ENCODE data around the gene RNPC3. TPM values are rescaled to one million over a fixed set of nuclear protein-coding genes. Genes with fewer than 3 reads are reported as not detected.

Gene RNPC3
- total RNA-seq, 1 experiment from 2014 or later = 8.1 TPM

Other genes with a start within 250 kb of the RNPC3 start
- gene AMY2B, start 45.9 kb downstream of the RNPC3 start, total RNA-seq (2022) = 0.16 and 0.25 TPM in 2 replicates
- gene AMY2A, start 91.7 kb downstream of the RNPC3 start, total RNA-seq (2022) = not detected in 2 replicates
- gene AMY1A, start 130.1 kb downstream of the RNPC3 start, total RNA-seq (2022) = not detected in 2 replicates
- gene AMY1B, start 170.5 kb downstream of the RNPC3 start, total RNA-seq (2022) = not detected in 2 replicates
- gene AMY1C, start 224.2 kb downstream of the RNPC3 start, total RNA-seq (2022) = not detected in 2 replicates